Stimulated activated CD8-positive, alpha-beta memory T cell treated with anti-CD3 and anti-CD28 coated beads, Interleukin-7, amount 100 ng/mL, for 24 hours (primary cell): ENCODE results near the gene ARHGEF16.

Source experiments
- DNase-seq: peaks from one replicate; pipeline ENCODE4 v3.0.0-alpha.2; 2020; ENCODE audit warnings: low read depth

The ARHGEF16 gene

GRCh38 chr1:3482378-3482849 lies 27.9 kb downstream of the ARHGEF16 start:
- DNase-seq, result no peak

GRCh38 chr1:3483380-3483779 lies 28.9 kb downstream of the ARHGEF16 start:
- DNase-seq, result no peak

- peak; percentile 20 for DNase-seq
Measured at GRCh38 chr1:3483801-3484444, 29.5 kb downstream of the ARHGEF16 start.

- DNase-seq, result no peak
Measured at GRCh38 chr1:3485016-3485415, 30.6 kb downstream of the ARHGEF16 start.

GRCh38 chr1:3488432-3488831 lies 34.0 kb downstream of the ARHGEF16 start:
- no peak for DNase-seq

GRCh38 chr1:3490046-3490745 lies 35.7 kb downstream of the ARHGEF16 start:
- DNase-seq, result no peak

- DNase-seq, result peak; percentile 83
Measured at GRCh38 chr1:3491291-3492246, 37.1 kb downstream of the ARHGEF16 start.

- no peak for DNase-seq
Measured at GRCh38 chr1:3492545-3493246, 38.2 kb downstream of the ARHGEF16 start.

- DNase-seq, result no peak
Measured at GRCh38 chr1:3494321-3495308, 40.1 kb downstream of the ARHGEF16 start.

GRCh38 chr1:3495776-3496745 lies 41.6 kb downstream of the ARHGEF16 start:
- DNase-seq, result no peak

- no peak for DNase-seq
Measured at GRCh38 chr1:3496916-3497315, 42.5 kb downstream of the ARHGEF16 start.

GRCh38 chr1:3497521-3497920 lies 43.1 kb downstream of the ARHGEF16 start:
- no peak for DNase-seq

GRCh38 chr1:3498246-3498930 lies 43.9 kb downstream of the ARHGEF16 start:
- no peak for DNase-seq

- DNase-seq, result no peak
Measured at GRCh38 chr1:3498986-3499385, 44.5 kb downstream of the ARHGEF16 start.

- DNase-seq, result no peak
Measured at GRCh38 chr1:3499611-3500010, 45.1 kb downstream of the ARHGEF16 start.

GRCh38 chr1:3500265-3500835 lies 45.9 kb downstream of the ARHGEF16 start:
- no peak for DNase-seq

GRCh38 chr1:3501437-3501836 lies 47.0 kb downstream of the ARHGEF16 start:
- no peak for DNase-seq

- DNase-seq, result no peak
Measured at GRCh38 chr1:3501856-3502640, 47.6 kb downstream of the ARHGEF16 start.
